Astrocyte of the spinal cord (primary cell): ENCODE measurements around the gene TSPAN9.
A peak's percentile ranks its signal among the peaks of the same experiment; 100 is the strongest.

Experiments
- DNase-seq: peaks from one replicate; pipeline ENCODE4 v3.0.0; 2011; ENCODE audit warnings: low read depth, low spot score
- H3K4me3 ChIP-seq: 2 replicates; pipeline ENCODE4 v1.5.1; 2011; ENCODE audit warnings: low read depth, mild to moderate bottlenecking, low read length, moderate library complexity
- CTCF ChIP-seq: IDR thresholded peaks from 2 replicates; pipeline ENCODE4 v1.5.1; 2012; ENCODE audit warnings: low read depth, mild to moderate bottlenecking, low read length, inconsistent platforms
- in situ Hi-C: cut with HindIII; loops from 2 replicates; pipeline ENCODE4 v1.10.0; 2017; ENCODE audit warnings: low sequenced_read_pairs

Gene TSPAN9

DNA sequence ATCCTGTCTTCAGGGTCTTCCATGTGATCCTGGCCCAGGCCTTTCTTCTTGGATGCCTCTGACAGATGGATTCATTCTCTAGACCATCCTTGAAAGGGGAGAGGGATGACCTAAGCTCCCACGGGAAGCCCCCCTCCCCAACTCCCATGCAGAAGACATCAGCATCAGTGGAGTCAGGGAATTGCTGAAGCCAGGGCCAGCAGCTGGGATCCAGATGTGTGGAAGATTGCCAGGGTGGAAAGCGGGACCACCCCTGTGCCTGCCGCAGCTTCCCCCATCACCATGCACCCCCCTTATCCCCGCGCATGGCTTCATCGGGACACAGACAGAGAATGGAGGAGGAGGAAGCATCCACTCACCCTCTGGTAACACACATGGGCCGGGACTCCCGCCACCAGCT, 230.2 kb downstream of the TSPAN9 start:
- no peak for DNase-seq
- no peak for TF ChIP-seq CTCF
- in situ Hi-C loops, result no loop called here
- H3K4me3 ChIP-seq, result no peak overlapping the region

DNA sequence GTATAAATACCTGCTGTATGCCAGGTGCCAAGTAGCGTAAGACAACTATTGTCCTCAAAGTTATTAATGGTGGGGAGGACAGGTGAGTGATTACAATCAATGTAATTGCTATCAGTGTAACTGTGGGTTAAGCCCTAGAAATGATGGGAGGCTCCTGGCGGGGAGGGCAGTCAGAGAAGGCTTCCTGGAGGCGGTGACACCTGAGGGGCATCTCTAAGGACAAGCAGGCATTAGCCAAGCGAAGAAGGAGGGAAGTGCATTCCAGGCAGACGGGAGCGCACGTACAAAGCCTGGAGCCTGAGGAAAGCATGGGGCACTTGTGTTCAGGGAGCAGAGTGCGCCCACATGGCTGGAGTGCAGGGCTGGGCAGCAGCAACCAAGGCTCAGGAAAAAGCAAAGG, 230.9 kb downstream of the TSPAN9 start:
- DNase-seq, result no peak
- no peak overlapping the region for H3K4me3 ChIP-seq
- in situ Hi-C loops, result no loop called here
- no peak for TF ChIP-seq CTCF

DNA sequence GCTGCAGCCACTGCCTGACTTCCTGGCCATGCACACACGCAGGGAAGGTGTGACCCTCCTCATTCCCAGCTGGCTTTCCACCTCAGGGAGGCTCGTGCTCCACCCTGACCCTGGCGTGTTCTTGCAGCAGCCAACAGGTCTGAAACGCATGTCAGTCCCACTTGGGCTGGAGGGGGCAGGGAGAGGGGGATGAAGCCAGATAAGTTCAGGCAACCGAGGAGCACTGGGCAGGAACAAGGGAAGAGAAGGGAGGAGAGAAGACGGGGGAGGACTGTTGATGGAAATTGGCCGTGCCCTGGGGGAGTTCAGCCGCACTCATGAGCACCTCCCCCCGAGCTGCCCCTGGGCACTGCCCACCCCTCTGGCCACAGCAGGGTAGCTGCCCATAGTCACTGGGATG, 231.4 kb downstream of the TSPAN9 start:
- DNase-seq, result no peak
- no peak overlapping the region for H3K4me3 ChIP-seq
- TF ChIP-seq CTCF, result no peak
- in situ Hi-C loops, result no loop called here

DNA sequence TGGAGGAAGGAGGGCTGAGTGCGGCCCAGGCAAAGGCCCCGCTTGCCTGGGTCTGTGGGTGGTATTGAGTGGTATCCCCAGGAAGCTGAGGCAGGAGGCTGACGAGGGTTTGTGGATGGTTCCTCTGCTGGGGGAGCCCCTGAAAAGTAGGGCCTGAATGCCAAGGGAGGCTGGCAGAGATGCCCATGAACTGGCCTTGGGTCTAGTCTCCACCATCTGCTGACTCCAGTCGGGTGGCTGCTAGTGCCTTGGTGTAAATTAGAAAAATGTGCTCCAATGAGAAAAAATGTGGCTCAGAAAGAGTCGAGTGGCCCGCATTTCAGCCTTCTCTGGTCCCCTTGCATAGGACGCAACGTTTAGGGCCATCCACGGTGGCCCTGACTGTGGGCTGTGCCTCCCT, 232.6 kb downstream of the TSPAN9 start:
- in situ Hi-C loops, result no loop called here
- no peak for DNase-seq
- no peak for TF ChIP-seq CTCF
- no peak overlapping the region for H3K4me3 ChIP-seq

GRCh38 chr12:3310271-3311026, 233.3 kb downstream of the TSPAN9 start:
- H3K4me3 ChIP-seq, result no peak overlapping the region
- TF ChIP-seq CTCF, result no peak
- in situ Hi-C loops, result no loop called here
- no peak for DNase-seq

- in situ Hi-C loops, result no loop called here
- DNase-seq, result peak; percentile 13
- no peak overlapping the region for H3K4me3 ChIP-seq
- TF ChIP-seq CTCF, result no peak
Measured at GRCh38 chr12:3311027-3311402, 233.8 kb downstream of the TSPAN9 start.
